C4-2B (cell line): ENCODE measurements around the gene ZNF423.

Source experiments
- ZFX ChIP-seq: fragments of 450-650 bp; IDR thresholded peaks from 2 replicates; pipeline ENCODE4 v1.6.1; 2017
- TF ChIP-seq, protein P1 (sequence below): fragments of 450-650 bp; conservative IDR thresholded peaks from 2 replicates; pipeline ENCODE4 v1.5.1; 2017; ENCODE audit warnings: mild to moderate bottlenecking

DNA sequence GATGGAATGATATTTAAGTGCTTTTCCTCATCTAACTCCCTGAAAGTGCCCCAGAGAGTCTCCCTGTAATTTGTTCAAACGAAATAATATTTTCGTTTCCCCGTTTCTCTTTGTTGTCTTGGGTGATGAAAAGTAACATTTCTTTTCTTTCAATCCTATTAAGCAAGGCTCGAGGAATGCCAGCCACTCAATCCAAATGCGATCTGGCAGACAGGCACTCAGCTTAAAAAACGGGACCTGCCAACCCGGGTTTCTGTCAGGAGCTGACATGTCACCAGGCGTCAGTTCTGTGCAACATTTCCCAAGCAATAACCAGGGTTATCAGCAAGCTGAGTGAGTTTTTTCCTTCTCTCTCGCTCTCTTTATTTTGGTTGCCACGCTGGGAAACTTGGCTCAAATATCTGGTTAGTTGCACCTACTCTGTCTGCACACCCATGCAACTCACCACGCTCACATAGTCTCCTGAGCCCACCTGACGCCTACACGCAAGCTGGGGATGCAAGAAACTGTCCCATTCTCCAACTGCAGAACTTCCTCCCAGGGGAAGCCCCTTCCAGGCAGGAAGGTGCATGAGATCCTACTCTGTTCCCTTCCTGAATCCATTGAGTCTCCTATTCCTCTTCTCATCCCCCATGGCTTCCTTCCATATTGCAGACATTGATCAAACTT, 274.1 kb downstream of the ZNF423 start:
- TF ChIP-seq, protein P1, sequence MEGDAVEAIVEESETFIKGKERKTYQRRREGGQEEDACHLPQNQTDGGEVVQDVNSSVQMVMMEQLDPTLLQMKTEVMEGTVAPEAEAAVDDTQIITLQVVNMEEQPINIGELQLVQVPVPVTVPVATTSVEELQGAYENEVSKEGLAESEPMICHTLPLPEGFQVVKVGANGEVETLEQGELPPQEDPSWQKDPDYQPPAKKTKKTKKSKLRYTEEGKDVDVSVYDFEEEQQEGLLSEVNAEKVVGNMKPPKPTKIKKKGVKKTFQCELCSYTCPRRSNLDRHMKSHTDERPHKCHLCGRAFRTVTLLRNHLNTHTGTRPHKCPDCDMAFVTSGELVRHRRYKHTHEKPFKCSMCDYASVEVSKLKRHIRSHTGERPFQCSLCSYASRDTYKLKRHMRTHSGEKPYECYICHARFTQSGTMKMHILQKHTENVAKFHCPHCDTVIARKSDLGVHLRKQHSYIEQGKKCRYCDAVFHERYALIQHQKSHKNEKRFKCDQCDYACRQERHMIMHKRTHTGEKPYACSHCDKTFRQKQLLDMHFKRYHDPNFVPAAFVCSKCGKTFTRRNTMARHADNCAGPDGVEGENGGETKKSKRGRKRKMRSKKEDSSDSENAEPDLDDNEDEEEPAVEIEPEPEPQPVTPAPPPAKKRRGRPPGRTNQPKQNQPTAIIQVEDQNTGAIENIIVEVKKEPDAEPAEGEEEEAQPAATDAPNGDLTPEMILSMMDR, result no peak
- TF ChIP-seq ZFX, result no peak
